ENCODE data around the gene PTGS1. TPM values are rescaled to one million over a fixed set of nuclear protein-coding genes. Genes with fewer than 3 reads are reported as not detected.

PTGS1 gene
- total RNA-seq, 3 donors from 2014 or later (not counting 1 experiment from before 2014, with no cell fraction given), result 2.1 to 11.3 (median 9.2) TPM

DNA sequence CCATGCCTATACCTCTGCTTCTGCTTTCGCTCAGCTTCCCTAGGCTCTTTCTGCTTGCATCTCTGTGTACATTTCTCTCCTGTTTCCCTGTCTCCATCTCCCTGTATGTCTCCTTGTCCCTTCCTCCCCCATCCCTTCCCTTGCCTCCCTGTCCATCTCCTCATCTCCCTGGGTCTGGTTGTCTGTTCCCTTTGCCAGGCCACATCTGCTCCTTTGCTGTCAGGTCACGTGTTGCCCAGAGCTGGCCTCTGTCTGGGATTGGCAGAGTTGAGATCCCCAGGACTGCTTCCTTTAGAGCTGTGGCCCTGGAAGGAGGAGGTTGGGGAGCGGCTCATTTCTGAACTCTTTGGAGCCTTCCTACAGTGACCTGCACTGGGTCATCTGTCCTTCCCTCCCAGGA lies 31.8 kb upstream of the PTGS1 start:
- Histone ChIP-seq H3K36me3 (ENCODE audit: control insufficient read depth, insufficient read depth, low read length) (no peaks in the 10 kb centered on the region), H3K27me3 (ENCODE audit: control insufficient read depth, insufficient read depth, low read length) (no peaks in the 10 kb centered on the region), H3K4me1 (ENCODE audit: control insufficient read depth, insufficient read depth, low read length) (no peaks in the 10 kb centered on the region), H3K4me3 (ENCODE audit: low read length) (no peak overlapping the region), H3K27ac (ENCODE audit: low read length) (no peak overlapping the region), H3K9me3 (ENCODE audit: control insufficient read depth, insufficient read depth, low read length) (no peaks in the 10 kb centered on the region)
- no peaks in the 10 kb centered on the region for H3K9me3 Mint-ChIP-seq
- 91% methylated on average over 3 of the region's 3 CpGs for WGBS (ENCODE audit: insufficient coverage)
- TF ChIP-seq, protein P1, sequence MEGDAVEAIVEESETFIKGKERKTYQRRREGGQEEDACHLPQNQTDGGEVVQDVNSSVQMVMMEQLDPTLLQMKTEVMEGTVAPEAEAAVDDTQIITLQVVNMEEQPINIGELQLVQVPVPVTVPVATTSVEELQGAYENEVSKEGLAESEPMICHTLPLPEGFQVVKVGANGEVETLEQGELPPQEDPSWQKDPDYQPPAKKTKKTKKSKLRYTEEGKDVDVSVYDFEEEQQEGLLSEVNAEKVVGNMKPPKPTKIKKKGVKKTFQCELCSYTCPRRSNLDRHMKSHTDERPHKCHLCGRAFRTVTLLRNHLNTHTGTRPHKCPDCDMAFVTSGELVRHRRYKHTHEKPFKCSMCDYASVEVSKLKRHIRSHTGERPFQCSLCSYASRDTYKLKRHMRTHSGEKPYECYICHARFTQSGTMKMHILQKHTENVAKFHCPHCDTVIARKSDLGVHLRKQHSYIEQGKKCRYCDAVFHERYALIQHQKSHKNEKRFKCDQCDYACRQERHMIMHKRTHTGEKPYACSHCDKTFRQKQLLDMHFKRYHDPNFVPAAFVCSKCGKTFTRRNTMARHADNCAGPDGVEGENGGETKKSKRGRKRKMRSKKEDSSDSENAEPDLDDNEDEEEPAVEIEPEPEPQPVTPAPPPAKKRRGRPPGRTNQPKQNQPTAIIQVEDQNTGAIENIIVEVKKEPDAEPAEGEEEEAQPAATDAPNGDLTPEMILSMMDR (IDR thresholded peaks at IDR 0.05), result no peak
- H3K4me1 Mint-ChIP-seq, result no peaks in the 10 kb centered on the region
- H3K36me3 Mint-ChIP-seq, result no peaks in the 10 kb centered on the region
- H3K27ac Mint-ChIP-seq, result no peak overlapping the region
- ATAC-seq (no peak), DNase-seq (no peak)
- no peak overlapping the region for H3K4me3 Mint-ChIP-seq
- peaks cover 0 to 3% of the 10 kb centered on the region in 2 donors for H3K27me3 Mint-ChIP-seq (ENCODE audit: low read depth in 2 of 2)
- intact Hi-C loops (cut with micrococcal nuclease), result no loop called here

DNA sequence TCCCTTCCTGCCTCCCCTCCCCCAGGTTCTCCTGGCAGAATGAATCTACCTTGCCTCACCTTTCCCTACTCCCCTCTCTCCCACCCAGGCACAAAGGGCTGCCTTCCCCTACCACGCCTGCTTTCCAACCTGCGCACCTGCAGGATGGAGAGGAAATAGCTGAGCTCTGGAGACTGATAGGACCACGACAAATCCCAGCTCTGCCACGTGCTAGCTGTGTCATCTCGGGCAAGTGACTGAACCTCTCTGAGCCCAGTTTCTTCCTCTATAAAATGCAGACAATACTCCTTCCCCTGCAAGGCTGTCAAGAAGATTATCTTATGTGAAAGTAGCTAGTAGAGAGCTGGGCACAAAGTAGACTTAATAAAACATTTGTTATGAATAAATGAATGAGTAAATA lies 31.2 kb upstream of the PTGS1 start:
- no peaks in the 10 kb centered on the region for H3K4me1 ChIP-seq (ENCODE audit: control insufficient read depth, insufficient read depth, low read length)
- no peak overlapping the region for H3K4me3 ChIP-seq (ENCODE audit: low read length)
- TF ChIP-seq, protein P1 (IDR thresholded peaks at IDR 0.05), result no peak
- no peaks in the 10 kb centered on the region for H3K36me3 Mint-ChIP-seq
- WGBS (ENCODE audit: insufficient coverage), result 74% methylated on average over 5 of the region's 5 CpGs
- no peaks in the 10 kb centered on the region for H3K36me3 ChIP-seq (ENCODE audit: control insufficient read depth, insufficient read depth, low read length)
- ATAC-seq (no peak), DNase-seq (no peak)
- H3K4me1 Mint-ChIP-seq, result no peaks in the 10 kb centered on the region
- no peak overlapping the region for H3K27ac ChIP-seq (ENCODE audit: low read length)
- intact Hi-C loops (cut with micrococcal nuclease), result no loop called here
- H3K27me3 ChIP-seq (ENCODE audit: control insufficient read depth, insufficient read depth, low read length), result no peaks in the 10 kb centered on the region
- H3K27me3 Mint-ChIP-seq (ENCODE audit: low read depth in 2 of 2), result peaks cover 0 to 3% of the 10 kb centered on the region in 2 donors
- no peak overlapping the region for H3K4me3 Mint-ChIP-seq
- H3K9me3 Mint-ChIP-seq, result no peaks in the 10 kb centered on the region
- H3K9me3 ChIP-seq (ENCODE audit: control insufficient read depth, insufficient read depth, low read length), result no peaks in the 10 kb centered on the region
- no peak overlapping the region for H3K27ac Mint-ChIP-seq

DNA sequence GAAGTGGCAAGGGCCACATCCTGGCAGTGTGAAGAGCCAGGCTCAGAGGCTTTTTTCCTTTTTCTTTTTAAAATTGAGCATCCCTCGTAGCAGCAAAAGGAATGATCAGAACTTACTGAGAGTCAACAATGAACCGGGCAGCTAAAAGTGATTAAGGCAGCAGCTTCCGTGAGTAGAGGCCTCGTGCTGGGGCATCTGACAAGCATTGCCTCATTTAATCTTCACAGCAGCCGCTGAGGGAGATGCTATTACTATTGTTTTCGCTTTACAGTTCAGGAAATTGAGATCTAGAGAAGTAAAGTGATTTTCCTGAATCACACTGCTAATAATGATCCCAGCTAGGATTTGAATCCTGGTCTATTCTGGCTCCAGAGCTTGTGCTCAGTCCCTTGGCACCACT lies 30.7 kb upstream of the PTGS1 start:
- WGBS (ENCODE audit: insufficient coverage), result 88% methylated on average over 6 of the region's 6 CpGs
- Histone ChIP-seq H3K36me3 (ENCODE audit: control insufficient read depth, insufficient read depth, low read length) (no peaks in the 10 kb centered on the region), H3K27ac (ENCODE audit: low read length) (no peak overlapping the region), H3K9me3 (ENCODE audit: control insufficient read depth, insufficient read depth, low read length) (no peaks in the 10 kb centered on the region), H3K27me3 (ENCODE audit: control insufficient read depth, insufficient read depth, low read length) (no peaks in the 10 kb centered on the region), H3K4me3 (ENCODE audit: low read length) (no peak overlapping the region), H3K4me1 (ENCODE audit: control insufficient read depth, insufficient read depth, low read length) (no peaks in the 10 kb centered on the region)
- Mint-ChIP-seq H3K4me3 (no peak overlapping the region), H3K27me3 (ENCODE audit: low read depth in 2 of 2) (peaks cover 3% of the 10 kb centered on the region in 2 donors), H3K36me3 (no peaks in the 10 kb centered on the region), H3K4me1 (no peaks in the 10 kb centered on the region), H3K9me3 (no peaks in the 10 kb centered on the region), H3K27ac (no peak overlapping the region)
- intact Hi-C loops (cut with micrococcal nuclease), result no loop called here
- DNase-seq (no peak), ATAC-seq (no peak)
- TF ChIP-seq, protein P1 (IDR thresholded peaks at IDR 0.05), result no peak

DNA sequence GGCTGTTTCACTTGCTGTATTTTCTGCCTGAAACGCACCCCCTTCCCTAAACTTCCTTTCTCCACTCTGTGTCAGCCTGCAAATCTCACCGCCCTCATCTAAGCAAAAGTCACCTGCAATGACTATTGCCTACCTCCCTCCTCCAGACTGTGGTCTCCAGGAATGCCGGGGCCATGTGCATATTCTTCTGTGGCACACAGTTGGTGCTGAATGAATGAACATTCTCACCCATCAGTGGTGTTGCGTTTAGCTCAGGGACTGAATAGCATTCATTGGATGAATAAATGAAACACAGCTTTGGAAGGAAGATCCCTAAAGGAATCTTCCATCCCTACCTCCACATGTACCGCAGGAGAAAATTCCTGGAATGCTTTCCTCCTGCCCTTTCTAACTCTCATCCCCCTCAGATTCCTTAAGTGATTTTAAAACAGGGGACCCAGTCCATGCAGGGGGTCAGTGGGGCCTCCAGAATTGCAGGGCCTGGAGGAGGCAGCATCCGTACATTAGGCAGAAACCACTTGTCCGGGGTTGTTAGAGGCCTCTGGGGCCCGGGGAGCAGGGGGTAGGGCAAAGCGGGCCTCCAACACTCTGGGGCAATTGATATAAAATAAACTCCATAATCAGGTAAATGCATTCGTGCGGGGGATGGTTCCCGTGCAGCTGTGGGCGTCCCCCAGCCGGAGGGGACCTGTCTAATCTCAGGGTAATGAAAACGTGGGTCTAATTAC lies 28.3 kb upstream of the PTGS1 start:
- H3K9me3 ChIP-seq (ENCODE audit: control insufficient read depth, insufficient read depth, low read length), result no peaks in the 10 kb centered on the region
- TF ChIP-seq, protein P1 (IDR thresholded peaks at IDR 0.05), result no peak
- no peaks in the 10 kb centered on the region for H3K36me3 ChIP-seq (ENCODE audit: control insufficient read depth, insufficient read depth, low read length)
- ATAC-seq (no peak), DNase-seq (no peak)
- 91% methylated on average over 15 of the region's 15 CpGs for WGBS (ENCODE audit: insufficient coverage)
- H3K27ac ChIP-seq (ENCODE audit: low read length), result no peak overlapping the region
- Mint-ChIP-seq H3K9me3 (no peaks in the 10 kb centered on the region), H3K27me3 (ENCODE audit: low read depth in 2 of 2) (peaks cover 9% of the 10 kb centered on the region in 2 donors), H3K36me3 (no peaks in the 10 kb centered on the region), H3K27ac (no peak overlapping the region), H3K4me1 (peaks cover 0 to 8% of the 10 kb centered on the region in 2 donors), H3K4me3 (no peak overlapping the region)
- intact Hi-C loops (cut with micrococcal nuclease), result no loop called here
- peaks cover 2% of the 10 kb centered on the region for H3K27me3 ChIP-seq (ENCODE audit: control insufficient read depth, insufficient read depth, low read length)
- peaks cover 9% of the 10 kb centered on the region for H3K4me1 ChIP-seq (ENCODE audit: control insufficient read depth, insufficient read depth, low read length)
- no peak overlapping the region for H3K4me3 ChIP-seq (ENCODE audit: low read length)

Measured in natural killer cell (primary cell).